ENCODE measurements around the gene BICD1.

The BICD1 gene

GRCh38 chr12:32115404-32116104 lies 8.9 kb downstream of the BICD1 start:
- TF ChIP-seq ZNF274 (IDR thresholded peaks at IDR 0.05; ENCODE audit: low read depth, low read length) = no peak
- peak overlapping the region; percentile 20; the same call in 1 of the 2 replicates for H3K4me3 ChIP-seq (ENCODE audit: low read length)

GRCh38 chr12:32116897-32117296 lies 10.2 kb downstream of the BICD1 start:
- H3K4me3 ChIP-seq (ENCODE audit: low read length) = no peak overlapping the region
- TF ChIP-seq ZNF274 (IDR thresholded peaks at IDR 0.05; ENCODE audit: low read depth, low read length) = no peak

- no peak for TF ChIP-seq ZNF274 (IDR thresholded peaks at IDR 0.05; ENCODE audit: low read depth, low read length)
- no peak overlapping the region for H3K4me3 ChIP-seq (ENCODE audit: low read length)
Observed at GRCh38 chr12:32117316-32117715, 10.7 kb downstream of the BICD1 start.

- no peak for TF ChIP-seq ZNF274 (IDR thresholded peaks at IDR 0.05; ENCODE audit: low read depth, low read length)
- no peak overlapping the region for H3K4me3 ChIP-seq (ENCODE audit: low read length)
Observed at GRCh38 chr12:32118806-32119205, 12.2 kb downstream of the BICD1 start.

GRCh38 chr12:32120419-32120818 lies 13.8 kb downstream of the BICD1 start:
- TF ChIP-seq ZNF274 (IDR thresholded peaks at IDR 0.05; ENCODE audit: low read depth, low read length) = no peak
- H3K4me3 ChIP-seq (ENCODE audit: low read length) = no peak overlapping the region

GRCh38 chr12:32124637-32125036 lies 18.0 kb downstream of the BICD1 start:
- H3K4me3 ChIP-seq (ENCODE audit: low read length) = no peak overlapping the region
- TF ChIP-seq ZNF274 (IDR thresholded peaks at IDR 0.05; ENCODE audit: low read depth, low read length) = no peak

GRCh38 chr12:32125455-32126084 lies 18.9 kb downstream of the BICD1 start:
- H3K4me3 ChIP-seq (ENCODE audit: low read length) = no peak overlapping the region
- no peak for TF ChIP-seq ZNF274 (IDR thresholded peaks at IDR 0.05; ENCODE audit: low read depth, low read length)

- TF ChIP-seq ZNF274 (IDR thresholded peaks at IDR 0.05; ENCODE audit: low read depth, low read length) = no peak
- H3K4me3 ChIP-seq (ENCODE audit: low read length) = no peak overlapping the region
Observed at GRCh38 chr12:32126720-32127119, 20.1 kb downstream of the BICD1 start.

GRCh38 chr12:32131666-32132065 lies 25.0 kb downstream of the BICD1 start:
- no peak for TF ChIP-seq ZNF274 (IDR thresholded peaks at IDR 0.05; ENCODE audit: low read depth, low read length)
- no peak overlapping the region for H3K4me3 ChIP-seq (ENCODE audit: low read length)

GRCh38 chr12:32134101-32134888 lies 27.6 kb downstream of the BICD1 start:
- TF ChIP-seq ZNF274 (IDR thresholded peaks at IDR 0.05; ENCODE audit: low read depth, low read length) = no peak
- H3K4me3 ChIP-seq (ENCODE audit: low read length) = no peak overlapping the region

GRCh38 chr12:32135967-32136366 lies 29.3 kb downstream of the BICD1 start:
- H3K4me3 ChIP-seq (ENCODE audit: low read length) = no peak overlapping the region
- TF ChIP-seq ZNF274 (IDR thresholded peaks at IDR 0.05; ENCODE audit: low read depth, low read length) = no peak

GRCh38 chr12:32136404-32136803 lies 29.8 kb downstream of the BICD1 start:
- TF ChIP-seq ZNF274 (IDR thresholded peaks at IDR 0.05; ENCODE audit: low read depth, low read length) = no peak
- no peak overlapping the region for H3K4me3 ChIP-seq (ENCODE audit: low read length)

GRCh38 chr12:32139064-32139421 lies 32.4 kb downstream of the BICD1 start:
- no peak for TF ChIP-seq ZNF274 (IDR thresholded peaks at IDR 0.05; ENCODE audit: low read depth, low read length)
- peak overlapping the region; percentile 61; the same call in 1 of the 2 replicates for H3K4me3 ChIP-seq (ENCODE audit: low read length)

GRCh38 chr12:32140877-32141276 lies 34.2 kb downstream of the BICD1 start:
- TF ChIP-seq ZNF274 (IDR thresholded peaks at IDR 0.05; ENCODE audit: low read depth, low read length) = no peak
- H3K4me3 ChIP-seq (ENCODE audit: low read length) = no peak overlapping the region

- no peak overlapping the region for H3K4me3 ChIP-seq (ENCODE audit: low read length)
- TF ChIP-seq ZNF274 (IDR thresholded peaks at IDR 0.05; ENCODE audit: low read depth, low read length) = no peak
Observed at GRCh38 chr12:32145096-32145495, 38.4 kb downstream of the BICD1 start.
